ENCODE data around the gene IFITM10.

IFITM10 gene

GRCh38 chr11:1761857-1762536 lies 11.6 kb upstream of the IFITM10 start:
- H3K4me3 ChIP-seq (ENCODE audit: low read depth, low read length): no peak overlapping the region
- no peak for TF ChIP-seq CTCF (IDR thresholded peaks at IDR 0.05; ENCODE audit: insufficient read depth, low read depth, low read length, missing control alignments)

GRCh38 chr11:1761110-1761856 lies 10.9 kb upstream of the IFITM10 start:
- no peak overlapping the region for H3K4me3 ChIP-seq (ENCODE audit: low read depth, low read length)
- TF ChIP-seq CTCF (IDR thresholded peaks at IDR 0.05; ENCODE audit: insufficient read depth, low read depth, low read length, missing control alignments): no peak
- no peak for DNase-seq (ENCODE audit: low read depth)

More at GRCh38 chr11:1761857-1762536, 11.6 kb upstream of the IFITM10 start:
- DNase-seq (ENCODE audit: low read depth): no peak

GRCh38 chr11:1760351-1761109 lies 10.1 kb upstream of the IFITM10 start:
- H3K4me3 ChIP-seq (ENCODE audit: low read depth, low read length): no peak overlapping the region
- DNase-seq (ENCODE audit: low read depth): no peak
- no peak for TF ChIP-seq CTCF (IDR thresholded peaks at IDR 0.05; ENCODE audit: insufficient read depth, low read depth, low read length, missing control alignments)

GRCh38 chr11:1759851-1760220 lies 9.4 kb upstream of the IFITM10 start:
- DNase-seq (ENCODE audit: low read depth): no peak

GRCh38 chr11:1759151-1759850 lies 8.9 kb upstream of the IFITM10 start:
- TF ChIP-seq CTCF (IDR thresholded peaks at IDR 0.05; ENCODE audit: insufficient read depth, low read depth, low read length, missing control alignments): no peak
- no peak for DNase-seq (ENCODE audit: low read depth)
- no peak overlapping the region for H3K4me3 ChIP-seq (ENCODE audit: low read depth, low read length)

More at GRCh38 chr11:1759851-1760220, 9.4 kb upstream of the IFITM10 start:
- TF ChIP-seq CTCF (IDR thresholded peaks at IDR 0.05; ENCODE audit: insufficient read depth, low read depth, low read length, missing control alignments): no peak
- no peak overlapping the region for H3K4me3 ChIP-seq (ENCODE audit: low read depth, low read length)

- H3K4me3 ChIP-seq (ENCODE audit: low read depth, low read length): no peak overlapping the region
- DNase-seq (ENCODE audit: low read depth): no peak
- no peak for TF ChIP-seq CTCF (IDR thresholded peaks at IDR 0.05; ENCODE audit: insufficient read depth, low read depth, low read length, missing control alignments)
These were observed 8.3 kb upstream of the IFITM10 start for GRCh38 chr11:1758611-1759150.
